GM12873 (cell line): ENCODE measurements around the gene RHBDL3.

Experiments used
- TF ChIP-seq, protein P1 (sequence below): IDR thresholded peaks from 2 replicates; pipeline ENCODE4 v1.5.1; 2012; ENCODE audit warnings: low read depth, mild to moderate bottlenecking, moderate library complexity, low read length, control low read depth; ENCODE audit not compliant: insufficient read depth; ENCODE audit errors: missing control alignments

The RHBDL3 gene

DNA sequence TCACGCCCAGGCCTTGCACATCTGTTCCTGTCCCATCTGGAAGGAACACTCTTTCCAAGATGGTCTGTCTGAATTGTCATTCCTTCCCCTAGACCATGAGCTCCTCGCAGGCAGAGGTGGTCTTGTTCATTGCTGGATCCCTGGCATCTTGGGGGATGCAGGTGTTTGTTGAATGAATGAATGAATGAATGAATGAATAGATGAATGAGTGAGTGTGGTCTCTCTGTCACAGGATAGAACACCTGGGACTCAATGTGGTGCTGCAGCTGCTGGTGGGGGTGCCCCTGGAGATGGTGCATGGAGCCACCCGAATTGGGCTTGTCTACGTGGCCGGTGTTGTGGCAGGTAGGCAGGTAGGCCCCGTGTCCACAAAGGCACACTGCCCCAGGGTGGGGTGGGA, 32.2 kb downstream of the RHBDL3 start:
- TF ChIP-seq, protein P1, sequence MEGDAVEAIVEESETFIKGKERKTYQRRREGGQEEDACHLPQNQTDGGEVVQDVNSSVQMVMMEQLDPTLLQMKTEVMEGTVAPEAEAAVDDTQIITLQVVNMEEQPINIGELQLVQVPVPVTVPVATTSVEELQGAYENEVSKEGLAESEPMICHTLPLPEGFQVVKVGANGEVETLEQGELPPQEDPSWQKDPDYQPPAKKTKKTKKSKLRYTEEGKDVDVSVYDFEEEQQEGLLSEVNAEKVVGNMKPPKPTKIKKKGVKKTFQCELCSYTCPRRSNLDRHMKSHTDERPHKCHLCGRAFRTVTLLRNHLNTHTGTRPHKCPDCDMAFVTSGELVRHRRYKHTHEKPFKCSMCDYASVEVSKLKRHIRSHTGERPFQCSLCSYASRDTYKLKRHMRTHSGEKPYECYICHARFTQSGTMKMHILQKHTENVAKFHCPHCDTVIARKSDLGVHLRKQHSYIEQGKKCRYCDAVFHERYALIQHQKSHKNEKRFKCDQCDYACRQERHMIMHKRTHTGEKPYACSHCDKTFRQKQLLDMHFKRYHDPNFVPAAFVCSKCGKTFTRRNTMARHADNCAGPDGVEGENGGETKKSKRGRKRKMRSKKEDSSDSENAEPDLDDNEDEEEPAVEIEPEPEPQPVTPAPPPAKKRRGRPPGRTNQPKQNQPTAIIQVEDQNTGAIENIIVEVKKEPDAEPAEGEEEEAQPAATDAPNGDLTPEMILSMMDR: no peak

DNA sequence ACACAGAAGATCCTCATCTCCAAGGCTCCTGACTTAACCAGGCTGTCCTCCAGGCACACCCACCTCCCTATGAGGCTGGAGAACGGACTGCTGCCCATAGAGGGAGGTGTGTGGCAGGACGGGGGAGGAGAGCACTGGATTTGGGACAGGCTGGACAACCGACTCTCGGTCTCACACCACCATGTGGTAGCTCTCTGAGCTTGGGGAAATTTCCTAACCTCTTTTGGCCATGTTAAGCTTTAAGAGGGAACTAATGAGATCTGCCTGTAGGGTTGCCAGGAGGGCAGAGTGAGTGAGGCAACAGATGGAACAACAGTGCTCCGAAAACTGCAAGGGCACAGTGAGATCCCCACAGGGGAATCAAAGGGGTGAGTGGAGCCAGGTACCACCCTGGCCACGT, 32.7 kb downstream of the RHBDL3 start:
- TF ChIP-seq, protein P1: no peak

DNA sequence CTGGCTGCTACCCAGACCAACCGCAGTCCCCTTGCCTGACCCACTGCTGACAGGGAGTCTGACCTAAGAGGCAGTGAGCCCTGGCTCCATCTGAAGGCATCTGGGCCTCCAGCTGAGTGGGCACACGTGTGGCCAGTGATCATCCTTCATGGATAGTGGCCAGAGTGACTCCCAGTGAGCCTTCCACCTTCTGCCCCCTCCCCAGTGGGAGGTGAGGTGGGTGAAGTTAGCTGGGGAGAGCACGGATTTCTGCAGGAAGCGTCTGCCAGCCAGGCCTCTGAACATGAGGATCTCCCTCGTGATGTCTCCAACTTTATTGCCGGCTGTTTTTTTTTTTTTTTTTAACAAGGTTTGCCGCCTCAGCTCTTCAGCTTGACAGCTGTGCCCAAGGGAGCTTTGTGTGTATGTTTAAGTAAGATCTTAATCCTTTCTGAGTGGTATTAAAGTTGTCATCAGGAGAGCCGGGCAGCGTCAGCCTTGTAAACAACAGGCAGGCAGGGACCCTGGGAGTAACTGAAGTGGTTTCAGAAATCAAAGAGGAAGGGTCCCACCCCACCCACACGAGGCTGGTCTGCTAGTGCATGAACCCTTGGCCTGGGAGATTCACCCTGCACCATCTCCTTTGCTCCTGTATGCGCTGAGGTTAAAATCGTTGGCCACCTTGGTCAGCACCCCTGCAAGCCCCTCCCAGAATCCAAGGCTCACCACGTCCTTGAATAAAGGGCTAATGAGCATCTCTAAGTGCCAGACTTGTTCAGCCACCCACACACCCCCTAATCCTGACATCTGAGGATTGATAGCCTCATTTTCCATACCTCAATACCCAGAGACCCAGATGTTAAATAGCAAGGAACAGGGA, 33.3 kb downstream of the RHBDL3 start:
- TF ChIP-seq, protein P1: no peak

DNA sequence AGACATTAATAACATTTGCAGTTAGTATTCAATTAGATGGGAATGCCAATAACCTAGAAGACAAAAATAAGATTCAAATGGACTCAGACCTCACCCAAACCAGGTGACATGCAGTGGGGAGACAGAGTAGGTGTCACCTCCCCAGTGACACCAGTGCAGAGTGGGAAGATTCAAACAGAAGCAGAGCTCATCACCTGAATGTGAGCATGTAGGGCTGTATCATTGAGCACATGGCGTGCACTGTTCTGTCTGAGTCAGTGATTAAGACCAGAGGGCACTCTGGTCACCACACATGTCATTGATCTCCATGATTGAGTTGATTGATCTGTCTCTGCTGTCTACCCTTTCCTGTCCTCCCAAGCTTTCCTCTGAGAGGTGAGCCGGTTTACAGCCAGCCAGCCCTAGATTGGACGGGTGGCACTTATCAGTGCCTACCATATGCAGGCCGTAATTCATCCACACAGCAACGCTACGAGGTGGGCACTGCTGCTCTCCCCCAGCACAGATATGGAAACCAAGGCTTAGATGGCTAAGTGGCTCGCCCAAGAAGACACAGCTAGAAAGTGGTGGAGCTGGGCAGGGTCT, 34.0 kb downstream of the RHBDL3 start:
- TF ChIP-seq, protein P1: no peak

DNA sequence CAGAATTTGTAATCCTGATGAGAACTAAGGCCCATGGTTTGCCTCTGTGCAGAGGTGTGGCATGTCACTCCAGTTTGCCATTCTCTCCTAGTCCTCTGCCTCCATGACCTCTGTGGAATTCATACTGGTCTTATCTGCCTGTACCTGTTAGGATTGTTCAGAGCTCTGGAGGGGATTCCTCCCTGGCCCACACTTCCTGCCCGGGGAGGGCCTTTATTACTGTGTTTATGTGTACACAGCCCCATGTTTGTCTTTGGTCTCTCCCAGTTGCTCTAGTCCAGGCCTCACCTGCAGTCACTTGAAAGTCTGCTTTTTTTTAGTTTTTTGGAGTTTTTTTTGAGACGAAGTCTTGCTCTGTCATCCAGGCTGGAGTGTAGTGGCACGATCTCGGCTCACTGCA, 36.4 kb downstream of the RHBDL3 start:
- TF ChIP-seq, protein P1: no peak

DNA sequence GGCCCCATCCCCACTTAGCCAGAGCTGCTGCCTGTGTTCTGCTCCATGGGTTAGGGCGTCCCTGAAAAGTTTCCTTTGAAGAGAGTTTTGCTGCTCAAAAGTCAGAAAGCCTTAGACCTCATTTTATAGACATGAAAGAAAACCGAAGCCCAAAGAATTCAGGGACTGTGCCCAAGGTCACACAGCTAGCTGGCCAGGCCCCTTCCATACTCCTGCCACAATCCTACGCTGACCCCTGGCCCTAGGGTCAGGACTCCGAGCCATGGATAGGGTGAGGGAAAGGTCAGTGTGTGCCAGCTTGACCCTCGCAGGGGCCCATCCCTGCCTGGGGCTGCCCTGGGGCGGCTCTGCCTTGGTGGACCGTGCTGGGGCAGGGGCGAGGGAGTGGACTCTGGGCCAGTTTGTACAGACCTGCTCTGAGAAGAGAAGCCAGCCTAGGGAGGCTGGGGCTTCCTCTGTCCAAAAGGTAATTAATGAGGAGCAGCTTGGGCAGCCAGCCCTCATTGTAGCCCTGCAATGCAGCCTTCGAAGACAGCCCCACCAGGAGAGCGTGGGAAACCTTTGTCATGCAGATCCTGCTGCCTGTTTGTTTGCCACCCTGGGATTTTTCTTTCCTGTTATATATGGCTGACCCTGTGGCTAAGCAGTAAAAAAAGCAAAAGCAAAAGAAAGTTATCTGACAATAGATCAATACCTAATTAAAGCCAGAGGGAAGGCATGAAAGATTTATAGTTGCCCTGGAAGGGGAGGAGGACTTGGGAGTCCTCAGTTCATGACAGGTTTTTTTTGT, 37.4 kb downstream of the RHBDL3 start:
- TF ChIP-seq, protein P1: no peak

DNA sequence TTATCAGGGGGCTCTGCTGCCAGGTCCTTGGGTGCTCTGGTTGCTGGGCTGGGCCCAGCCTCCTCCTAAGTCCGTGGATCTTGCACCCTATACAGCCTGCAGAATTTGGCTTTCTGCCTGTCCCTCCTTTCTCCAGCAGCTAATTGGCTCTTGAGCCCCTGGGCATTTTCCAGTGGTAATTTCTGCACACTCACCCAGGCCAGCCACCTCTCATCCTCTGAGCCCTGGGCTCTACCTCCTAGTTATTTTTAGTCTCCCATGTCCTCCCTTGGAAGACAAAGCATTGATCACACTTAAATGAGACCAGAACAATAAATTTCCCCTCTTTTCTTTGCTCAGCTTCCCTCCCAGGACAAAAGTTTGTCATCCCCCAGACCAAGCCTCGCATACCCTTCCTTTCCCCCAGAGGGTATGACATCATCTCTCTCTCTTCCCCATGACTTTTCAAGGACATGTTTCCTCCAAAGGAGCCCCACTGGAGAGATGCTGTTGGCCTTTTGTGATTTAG, 38.2 kb downstream of the RHBDL3 start:
- TF ChIP-seq, protein P1: no peak
